ENCODE data around the gene PANK4. TPM values are rescaled to one million over a fixed set of nuclear protein-coding genes. Genes with fewer than 3 reads are reported as not detected.

The PANK4 gene
- total and polyA plus RNA-seq, 9 of the 15 experiments (the other 6 are each of a cell fraction or from before 2014, with no cell fraction given): 0.93 to 55.6 (median 31.5) TPM

GRCh38 chr1:2466958-2467554 lies 59.3 kb downstream of the PANK4 start (continued):
- TF ChIP-seq REST (IDR thresholded peaks at IDR 0.05; ENCODE audit: borderline replicate concordance): peak; percentile 31; the same call in 1 of the 2 replicates
- TF ChIP-seq REST (CRISPR knock-in tag; IDR thresholded peaks at IDR 0.05; ENCODE audit: low read depth): no peak
- peak; percentile 40; the same call in 1 of the 2 replicates for TF ChIP-seq ZBTB7A (IDR thresholded peaks at IDR 0.05; ENCODE audit: borderline replicate concordance, control insufficient read depth, low read depth, low read length)
